Endothelial cell of umbilical vein (primary cell): ENCODE data around the gene NEU4. TPM values are rescaled to one million over a fixed set of nuclear protein-coding genes. Genes with fewer than 3 reads are reported as not detected.

Source experiments
- BruUV-seq: library from RNA; stranded (reverse); fragments of 400-500 nt; replicated peaks from 2 replicates; lab custom pipeline; 2021; lab: Mats Ljungman, UMichigan
- CTCF ChIA-PET: fragments of 300-600, 350-600 bp; sonication (Branson Sonifier 250); formaldehyde crosslinking; loops from one replicate; lab custom pipeline; 2021; ENCODE audit warnings: antibody characterized with exemption, inconsistent platforms; lab: Charles Lee
- POLR2A ChIA-PET: fragments of 300-600, 350-600 bp; sonication (Branson Sonifier 250); formaldehyde crosslinking; loops from one replicate; lab custom pipeline; 2021; ENCODE audit warnings: antibody characterized with exemption, inconsistent platforms; lab: Charles Lee
- DNase-seq: peaks from one replicate; pipeline ENCODE4 v3.0.0-alpha.2; 2011; ENCODE audit warnings: low read depth, low spot score
- FAIRE-seq: peaks from 2 replicates; lab custom pipeline; 2011; peaks lifted over from hg19 to GRCh38; lab: Jason Lieb, UNC
- H2AFZ ChIP-seq: 2 replicates; pipeline ENCODE4 v1.6.0; 2012; ENCODE audit warnings: low read depth, low read length, control low read depth, inconsistent platforms
- H3K27ac ChIP-seq: 2 replicates; pipeline ENCODE4 v1.5.1; 2011; ENCODE audit warnings: low read depth, mild to moderate bottlenecking, control low read depth, low read length, moderate library complexity; ENCODE audit not compliant: insufficient read depth
- H3K27me3 ChIP-seq, 2 experiments: 2 replicates each; pipeline versions ENCODE4 v1.6.0 to v1.6.1; 2011; ENCODE audit warnings: low read length in 2 of 2, mixed read lengths in 1 of 2; ENCODE audit not compliant: control insufficient read depth in 2 of 2, insufficient read depth in 2 of 2
- H3K36me3 ChIP-seq, 2 experiments: 2 replicates in 1 of 2; 3 replicates in 1 of 2; pipeline ENCODE4 v1.5.1; 2011; ENCODE audit warnings: low read length in 2 of 2, mild to moderate bottlenecking in 1 of 2, moderate library complexity in 1 of 2; ENCODE audit not compliant: control insufficient read depth in 2 of 2, insufficient read depth in 2 of 2; ENCODE audit errors: extremely low read depth in 1 of 2
- H3K4me1 ChIP-seq: 3 replicates; pipeline ENCODE4 v1.5.1; 2011; ENCODE audit warnings: mild to moderate bottlenecking, low read length; ENCODE audit not compliant: control insufficient read depth, insufficient read depth; ENCODE audit errors: extremely low read depth
- H3K4me2 ChIP-seq: 2 replicates; pipeline ENCODE4 v1.6.1; 2011; ENCODE audit warnings: low read length, control low read depth, mixed read lengths; ENCODE audit not compliant: insufficient read depth
- H3K4me3 ChIP-seq, 3 experiments: fragments of 200-600 bp in 1 of 3; sonication (generic), shearing (Covaris generic) in 1 of 3; replicated peaks in 1 of 3; 2 replicates each; pipeline ENCODE4 v1.5.1; 2011 to 2016; ENCODE audit warnings: control low read depth in 3 of 3, low read length in 3 of 3, mild to moderate bottlenecking in 2 of 3, inconsistent platforms in 1 of 3, low read depth in 1 of 3, moderate library complexity in 1 of 3; ENCODE audit not compliant: insufficient read depth in 1 of 3
- H3K79me2 ChIP-seq: 2 replicates; pipeline ENCODE4 v1.6.0; 2012; ENCODE audit warnings: low read length, inconsistent platforms; ENCODE audit not compliant: control insufficient read depth, insufficient read depth
- H3K9ac ChIP-seq: replicated peaks from 2 replicates; pipeline ENCODE3; 2011; ENCODE audit warnings: low read length, control low read depth; ENCODE audit not compliant: insufficient read depth; ENCODE audit errors: extremely low read depth
- H3K9me1 ChIP-seq: replicated peaks from 3 replicates; pipeline ENCODE4 v1.6.0; 2011; ENCODE audit warnings: mild to moderate bottlenecking, low read length; ENCODE audit not compliant: control insufficient read depth, insufficient read depth; ENCODE audit errors: extremely low read depth
- H3K9me3 ChIP-seq: replicated peaks from 2 replicates; pipeline ENCODE4 v1.5.1; 2012; ENCODE audit warnings: low read length, inconsistent platforms; ENCODE audit not compliant: control insufficient read depth, insufficient read depth
- H4K20me1 ChIP-seq: replicated peaks from 2 replicates; pipeline ENCODE3; 2011; ENCODE audit warnings: mild to moderate bottlenecking, low read length; ENCODE audit not compliant: control insufficient read depth, insufficient read depth; ENCODE audit errors: extremely low read depth
- EZH2 ChIP-seq: IDR thresholded peaks from 2 replicates; pipeline ENCODE4 v1.6.1; 2012; ENCODE audit warnings: borderline replicate concordance, low read depth, mild to moderate bottlenecking, moderate library complexity, low read length, inconsistent platforms; ENCODE audit not compliant: severe bottlenecking
- FOS ChIP-seq: IDR thresholded peaks from 2 replicates; pipeline ENCODE4 v1.6.1; 2011; ENCODE audit warnings: mild to moderate bottlenecking, low read length, moderate library complexity, borderline replicate concordance; ENCODE audit not compliant: insufficient read depth
- GATA2 ChIP-seq: IDR thresholded peaks from 2 replicates; pipeline ENCODE4 v1.7.0; 2011; ENCODE audit warnings: low read depth, mild to moderate bottlenecking, moderate library complexity, mixed read lengths, low read length; ENCODE audit not compliant: insufficient read length, insufficient read depth
- JUN ChIP-seq: IDR thresholded peaks from 2 replicates; pipeline ENCODE4 v1.6.1; 2011; ENCODE audit warnings: borderline replicate concordance, low read depth; ENCODE audit not compliant: insufficient read length, insufficient read depth
- MYC ChIP-seq: IDR thresholded peaks from one replicate; pipeline ENCODE4 v1.6.1; 2011; ENCODE audit warnings: mild to moderate bottlenecking, low read depth, low read length
- POLR2A ChIP-seq: IDR thresholded peaks from 2 replicates; pipeline ENCODE4 v1.6.1; 2012; ENCODE audit warnings: low read depth, mild to moderate bottlenecking, control low read depth, low read length
- POLR2AphosphoS5 ChIP-seq: IDR thresholded peaks from 2 replicates; pipeline ENCODE4 v1.6.1; 2012; ENCODE audit warnings: low read depth, mild to moderate bottlenecking, control low read depth, low read length, moderate library complexity; ENCODE audit not compliant: insufficient read depth
- dilution Hi-C: fragments of 300-500 bp; cut with MboI; formaldehyde crosslinking; loops from one replicate; pipeline ENCODE4 v1.15.0; 2019; ENCODE audit warnings: low sequenced_read_pairs; ENCODE audit not compliant: extremely low pct_ligation_motif_present
- intact Hi-C: fragments of 100-400 bp; cut with micrococcal nuclease; formaldehyde crosslinking; loops from one replicate; pipeline ENCODE4 v1.10.0; 2022
- polyA plus RNA-seq, 4 experiments: library from polyadenylated mRNA; depleted of rRNA in 3 of 4; stranded (reverse) in 3 of 4; unstranded in 1 of 4; fragments of >200 nt; gene quantifications; 2 replicates each; pipeline versions ENCODE4 v1.2.1 to v1.2.3, GENCODE V29; 2011 to 2012; ENCODE audit warnings: missing spikeins in 1 of 4
- total RNA-seq: library from RNA; stranded (reverse); gene quantifications from 2 replicates; pipeline ENCODE4 v1.2.3, GENCODE V29; 2021
- TF ChIP-seq, protein P1 (sequence below), 2 donors: IDR thresholded peaks; 1 replicate in 1 of 2; 2 replicates in 1 of 2; pipeline ENCODE4 v1.5.1; 2011; ENCODE audit warnings: low read length in 2 of 2, mild to moderate bottlenecking in 2 of 2, moderate library complexity in 2 of 2, control low read depth in 1 of 2, inconsistent platforms in 1 of 2, low read depth in 1 of 2; ENCODE audit not compliant: insufficient read depth in 1 of 2; ENCODE audit errors: extremely low read depth in 1 of 2
- TF ChIP-seq, protein P2 (sequence below): IDR thresholded peaks from 2 replicates; pipeline ENCODE4 v1.6.1; 2011; ENCODE audit not compliant: insufficient read depth, insufficient read length

Gene NEU4
- total and polyA plus RNA-seq, 2 donors (not counting 3 experiments of a cell fraction or from before 2014, with no cell fraction given) = not detected

DNA sequence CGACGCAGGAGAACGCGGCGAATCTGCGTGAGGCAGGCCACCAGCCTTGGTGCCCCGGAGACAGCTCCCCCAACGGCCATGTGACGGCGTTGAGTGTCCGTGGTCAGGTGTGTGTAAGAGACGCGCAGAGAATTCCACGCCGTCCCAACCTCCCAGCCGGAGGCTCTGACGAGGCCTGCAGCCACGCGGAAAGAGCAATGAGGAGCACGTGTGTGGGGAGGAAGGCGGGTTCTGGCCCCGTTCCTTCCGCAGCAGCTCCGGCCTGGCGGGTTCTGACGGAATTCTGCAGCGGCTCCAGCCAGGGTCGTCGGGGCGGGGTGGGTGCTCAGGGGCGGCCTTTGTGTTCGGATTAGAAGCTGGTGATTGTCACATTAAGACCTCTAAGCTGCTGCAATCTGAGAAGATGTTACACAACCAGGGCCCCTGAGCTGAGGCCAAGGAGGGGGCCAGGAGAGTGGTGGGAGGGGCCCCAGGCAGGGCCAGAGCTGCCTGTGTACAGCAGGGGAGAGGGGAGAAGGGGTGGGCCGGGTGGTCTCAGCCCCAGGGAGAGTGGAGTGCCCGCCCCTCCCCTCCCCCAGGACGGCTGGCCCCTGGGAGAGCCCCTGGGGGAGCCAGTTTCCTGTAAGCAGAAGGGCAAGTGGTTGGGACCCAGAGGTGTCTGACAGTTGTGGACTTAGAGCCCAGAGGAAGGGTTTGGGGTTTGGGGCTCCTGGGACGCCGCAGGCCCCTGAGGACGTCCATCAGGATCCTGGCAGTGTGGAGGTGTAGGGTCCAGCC is 37.5 kb upstream of the NEU4 start:
- Histone ChIP-seq H3K4me3 (no peak overlapping the region), H3K79me2 (no peaks in the 10 kb centered on the region), H3K27me3 (no peaks in the 10 kb centered on the region), H3K9me1 (no peaks in the 10 kb centered on the region), H3K4me2 (no peak overlapping the region), H3K9ac (no peak overlapping the region), H4K20me1 (no peaks in the 10 kb centered on the region), H3K9me3 (no peaks in the 10 kb centered on the region), H3K27ac (no peak overlapping the region), H2AFZ (no peak overlapping the region), H3K4me1 (peaks cover 5% of the 10 kb centered on the region), H3K36me3 (peaks cover 0 to 2% of the 10 kb centered on the region in 2 experiments)
- no peak for FAIRE-seq
- DNase-seq = no peak
- ChIA-PET CTCF (interaction anchor here (1.2 kb wide), 1 partner anchor 33 kb away, joined by 4 read pairs; no protein-coding TSS in a partner anchor), POLR2A (no interaction called here)
- dilution Hi-C loops (no loop called here), intact Hi-C loops (no loop called here)
- BruUV-seq = no TSS peak
- TF ChIP-seq, protein P1, sequence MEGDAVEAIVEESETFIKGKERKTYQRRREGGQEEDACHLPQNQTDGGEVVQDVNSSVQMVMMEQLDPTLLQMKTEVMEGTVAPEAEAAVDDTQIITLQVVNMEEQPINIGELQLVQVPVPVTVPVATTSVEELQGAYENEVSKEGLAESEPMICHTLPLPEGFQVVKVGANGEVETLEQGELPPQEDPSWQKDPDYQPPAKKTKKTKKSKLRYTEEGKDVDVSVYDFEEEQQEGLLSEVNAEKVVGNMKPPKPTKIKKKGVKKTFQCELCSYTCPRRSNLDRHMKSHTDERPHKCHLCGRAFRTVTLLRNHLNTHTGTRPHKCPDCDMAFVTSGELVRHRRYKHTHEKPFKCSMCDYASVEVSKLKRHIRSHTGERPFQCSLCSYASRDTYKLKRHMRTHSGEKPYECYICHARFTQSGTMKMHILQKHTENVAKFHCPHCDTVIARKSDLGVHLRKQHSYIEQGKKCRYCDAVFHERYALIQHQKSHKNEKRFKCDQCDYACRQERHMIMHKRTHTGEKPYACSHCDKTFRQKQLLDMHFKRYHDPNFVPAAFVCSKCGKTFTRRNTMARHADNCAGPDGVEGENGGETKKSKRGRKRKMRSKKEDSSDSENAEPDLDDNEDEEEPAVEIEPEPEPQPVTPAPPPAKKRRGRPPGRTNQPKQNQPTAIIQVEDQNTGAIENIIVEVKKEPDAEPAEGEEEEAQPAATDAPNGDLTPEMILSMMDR (IDR thresholded peaks at IDR 0.05; ENCODE audit: extremely low read depth in 1 of 2, insufficient read depth in 1 of 2, low read depth in 1 of 2, low read length in 2 of 2) = no peak
- no peak for TF ChIP-seq JUN
- TF ChIP-seq EZH2 = no peak
- TF ChIP-seq MYC = no peak
- no peak for TF ChIP-seq POLR2AphosphoS5
- no peak for TF ChIP-seq FOS
- no peak for TF ChIP-seq GATA2
- TF ChIP-seq POLR2A = no peak
- TF ChIP-seq, protein P2, sequence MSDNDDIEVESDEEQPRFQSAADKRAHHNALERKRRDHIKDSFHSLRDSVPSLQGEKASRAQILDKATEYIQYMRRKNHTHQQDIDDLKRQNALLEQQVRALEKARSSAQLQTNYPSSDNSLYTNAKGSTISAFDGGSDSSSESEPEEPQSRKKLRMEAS = no peak
